Progenitor cell of endocrine pancreas (in vitro differentiated cells): ENCODE results near the gene NEURL1. TPM values are rescaled to one million over a fixed set of nuclear protein-coding genes. Genes with fewer than 3 reads are reported as not detected.

Source experiments
- DNase-seq: peaks from one replicate; pipeline ENCODE4 v3.0.0; 2021; ENCODE audit warnings: low spot score; ENCODE audit not compliant: unreplicated experiment
- H3K27ac Mint-ChIP-seq: 2 replicates; pipeline ENCODE4 v1.8.0; 2021; ENCODE audit warnings: mild to moderate bottlenecking, moderate library complexity, mixed read lengths
- H3K27me3 Mint-ChIP-seq: 2 replicates; pipeline ENCODE4 v1.8.0; 2021; ENCODE audit warnings: mixed read lengths
- H3K36me3 Mint-ChIP-seq: 2 replicates; pipeline ENCODE4 v1.8.0; 2022; ENCODE audit warnings: mixed read lengths; ENCODE audit not compliant: insufficient read depth
- H3K4me1 Mint-ChIP-seq: 2 replicates; pipeline ENCODE4 v1.8.0; 2021; ENCODE audit warnings: low read depth, mixed read lengths
- H3K4me3 Mint-ChIP-seq: 2 replicates; pipeline ENCODE4 v1.8.0; 2021; ENCODE audit warnings: low read depth, mild to moderate bottlenecking, moderate library complexity, mixed read lengths
- H3K9me3 Mint-ChIP-seq: 2 replicates; pipeline ENCODE4 v1.8.0; 2021; ENCODE audit warnings: low read depth, mixed read lengths
- CTCF ChIP-seq: fragments of 200-600 bp; sonication (generic); IDR thresholded peaks from one replicate; pipeline ENCODE4 v1.5.0; 2021; ENCODE audit warnings: antibody characterized with exemption, mild to moderate bottlenecking; ENCODE audit not compliant: unreplicated experiment
- total RNA-seq: library from RNA; stranded (reverse); gene quantifications from 2 replicates; pipeline ENCODE4 v1.2.1, GENCODE V29; 2021

The NEURL1 gene
- total RNA-seq, 1 donor from 2014 or later = 21.5 TPM

- Mint-ChIP-seq H3K27me3 (no peaks in the 10 kb centered on the region), H3K4me1 (no peaks in the 10 kb centered on the region), H3K27ac (no peak overlapping the region), H3K9me3 (no peaks in the 10 kb centered on the region), H3K36me3 (peaks cover 12% of the 10 kb centered on the region), H3K4me3 (no peak overlapping the region)
- DNase-seq = no peak
- no peak for TF ChIP-seq CTCF
Observed at GRCh38 chr10:103626178-103626577, 132.7 kb downstream of the NEURL1 start.

- no peak for TF ChIP-seq CTCF
- Mint-ChIP-seq H3K36me3 (peaks cover 10% of the 10 kb centered on the region), H3K4me1 (no peaks in the 10 kb centered on the region), H3K27me3 (no peaks in the 10 kb centered on the region), H3K27ac (no peak overlapping the region), H3K9me3 (no peaks in the 10 kb centered on the region), H3K4me3 (no peak overlapping the region)
- no peak for DNase-seq
Observed at GRCh38 chr10:103627111-103627892, 133.8 kb downstream of the NEURL1 start.

DNA sequence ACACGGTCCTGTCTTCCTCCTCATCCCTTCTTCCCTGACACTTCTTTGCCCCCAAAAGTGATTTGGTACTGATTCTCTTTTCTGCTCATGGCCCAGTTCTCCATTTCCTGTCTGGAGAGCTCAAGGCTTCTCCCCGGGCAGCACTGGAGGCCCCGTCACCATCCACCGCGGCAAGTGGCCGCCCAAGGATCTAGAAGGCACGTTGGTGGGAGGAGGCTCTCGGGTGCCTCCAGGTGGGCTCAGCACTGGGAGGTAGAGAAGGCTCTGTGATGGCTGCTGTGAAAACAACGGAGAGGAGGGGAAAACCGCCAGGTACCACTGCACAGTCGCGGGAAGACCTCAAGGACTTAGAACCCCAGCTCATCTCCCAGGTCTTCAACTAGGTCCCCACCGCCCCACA is 134.4 kb downstream of the NEURL1 start:
- no peak for TF ChIP-seq CTCF
- H3K9me3 Mint-ChIP-seq = no peaks in the 10 kb centered on the region
- peaks cover 11% of the 10 kb centered on the region for H3K36me3 Mint-ChIP-seq
- H3K27me3 Mint-ChIP-seq = no peaks in the 10 kb centered on the region
- no peak overlapping the region for H3K27ac Mint-ChIP-seq
- H3K4me1 Mint-ChIP-seq = no peaks in the 10 kb centered on the region
- DNase-seq = no peak
- H3K4me3 Mint-ChIP-seq = no peak overlapping the region

- Mint-ChIP-seq H3K27ac (no peak overlapping the region), H3K27me3 (no peaks in the 10 kb centered on the region), H3K4me1 (no peaks in the 10 kb centered on the region), H3K9me3 (no peaks in the 10 kb centered on the region), H3K36me3 (peaks cover 12% of the 10 kb centered on the region), H3K4me3 (no peak overlapping the region)
- no peak for DNase-seq
- TF ChIP-seq CTCF = no peak
Observed at GRCh38 chr10:103629581-103629980, 136.1 kb downstream of the NEURL1 start.

DNA sequence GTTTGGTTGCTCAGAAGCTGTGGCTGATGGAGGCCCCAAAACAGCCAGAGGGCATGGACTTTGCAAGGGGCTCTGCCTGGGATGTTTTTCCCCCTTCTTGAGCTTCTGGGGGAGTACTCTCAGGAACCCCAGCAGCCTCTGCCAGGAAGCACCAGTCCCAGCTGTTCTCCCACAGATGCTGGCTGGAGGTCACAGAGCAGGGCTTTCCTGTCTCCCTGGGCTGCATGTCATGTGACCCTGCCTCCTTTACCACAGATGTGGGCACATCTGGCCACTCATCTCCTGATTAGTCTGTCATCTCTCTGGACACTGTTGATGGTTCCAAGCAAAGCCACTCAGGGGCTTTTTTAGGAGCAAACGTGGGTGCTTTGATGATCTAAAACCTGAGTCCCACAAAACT is 136.7 kb downstream of the NEURL1 start:
- H3K4me1 Mint-ChIP-seq = no peaks in the 10 kb centered on the region
- H3K27me3 Mint-ChIP-seq = no peaks in the 10 kb centered on the region
- no peak for DNase-seq
- H3K4me3 Mint-ChIP-seq = no peak overlapping the region
- no peak overlapping the region for H3K27ac Mint-ChIP-seq
- H3K9me3 Mint-ChIP-seq = no peaks in the 10 kb centered on the region
- TF ChIP-seq CTCF = no peak
- H3K36me3 Mint-ChIP-seq = peaks cover 12% of the 10 kb centered on the region
